T-helper 17 cell (primary cell): Measurements from ENCODE around the gene NDRG3. TPM values are rescaled to one million over a fixed set of nuclear protein-coding genes. Genes with fewer than 3 reads are reported as not detected.
A peak's percentile ranks its signal among the peaks of the same experiment; 100 is the strongest.
"Not testable (repeated sequence)": the region's sequence is repeated elsewhere in the genome, so short reads cannot be mapped to it uniquely, and the experiment has no call there.

Source experiments
- ATAC-seq: fragments of 150-1000 bp; cut with Tn5 transposase; 2 replicates; pipeline ENCODE4 v1.10.0; 2021; ENCODE audit warnings: mild to moderate bottlenecking, moderate library complexity
- DNase-seq, 3 donors: peaks; one replicate each; pipeline versions ENCODE4 v3.0.0 to v3.0.0-alpha.2; 2020 to 2021
- H3K9me3 ChIP-seq: one replicate; pipeline ENCODE4 v1.7.0; 2013; ENCODE audit warnings: low read length, mild to moderate bottlenecking; ENCODE audit not compliant: control insufficient read depth, poor library complexity, severe bottlenecking
- H3K27ac Mint-ChIP-seq: one replicate; pipeline ENCODE4 v1.8.0; 2022; ENCODE audit warnings: mild to moderate bottlenecking, moderate library complexity, mixed read lengths
- H3K27me3 Mint-ChIP-seq: one replicate; pipeline ENCODE4 v1.8.0; 2022; ENCODE audit warnings: mixed read lengths
- H3K36me3 Mint-ChIP-seq: one replicate; pipeline ENCODE4 v1.8.0; 2022; ENCODE audit warnings: low read depth, mixed read lengths
- H3K4me1 Mint-ChIP-seq: one replicate; pipeline ENCODE4 v1.8.0; 2022; ENCODE audit warnings: mild to moderate bottlenecking, mixed read lengths
- H3K4me3 Mint-ChIP-seq: one replicate; pipeline ENCODE4 v1.8.0; 2022; ENCODE audit warnings: mild to moderate bottlenecking, moderate library complexity, mixed read lengths
- total RNA-seq, 4 donors: library from RNA in 2 of 4; stranded (reverse) in 2 of 4; gene quantifications; one replicate each; pipeline ENCODE4 v1.2.3 and lab custom pipeline; 2022 to 2026

NDRG3 gene
- total RNA-seq, 2 donors from 2014 or later = 25.5 to 26.0 TPM

DNA sequence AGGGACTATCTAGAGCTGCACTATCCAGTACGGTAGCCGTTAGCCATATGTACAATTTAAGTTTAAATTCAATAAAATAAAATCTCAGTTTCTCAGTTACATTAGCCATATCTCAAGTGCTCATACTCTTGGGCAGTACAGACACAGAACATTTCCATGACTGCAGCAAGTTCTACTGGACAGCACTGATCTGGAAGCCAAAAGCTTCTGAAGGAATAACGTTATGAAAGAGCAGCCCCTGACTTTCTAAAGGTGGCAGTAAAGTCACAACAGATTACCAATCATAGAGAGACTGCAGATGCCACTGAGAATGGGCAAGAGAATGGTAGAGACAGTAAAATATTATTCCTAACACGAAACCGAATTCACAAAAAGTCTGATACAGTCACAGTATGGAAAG lies 36.8 kb downstream of the NDRG3 start:
- Mint-ChIP-seq H3K4me3 (no peak overlapping the region), H3K27ac (no peak overlapping the region), H3K27me3 (no peaks in the 10 kb centered on the region), H3K36me3 (peaks cover 3% of the 10 kb centered on the region), H3K4me1 (peaks cover 8% of the 10 kb centered on the region)
- ATAC-seq (no peak), DNase-seq (no peak)
- no peaks in the 10 kb centered on the region for H3K9me3 ChIP-seq

- no peak overlapping the region for H3K4me3 Mint-ChIP-seq
- ATAC-seq = no peak
These were observed 42.4 kb downstream of the NDRG3 start for GRCh38 chr20:36703530-36703929.

DNA sequence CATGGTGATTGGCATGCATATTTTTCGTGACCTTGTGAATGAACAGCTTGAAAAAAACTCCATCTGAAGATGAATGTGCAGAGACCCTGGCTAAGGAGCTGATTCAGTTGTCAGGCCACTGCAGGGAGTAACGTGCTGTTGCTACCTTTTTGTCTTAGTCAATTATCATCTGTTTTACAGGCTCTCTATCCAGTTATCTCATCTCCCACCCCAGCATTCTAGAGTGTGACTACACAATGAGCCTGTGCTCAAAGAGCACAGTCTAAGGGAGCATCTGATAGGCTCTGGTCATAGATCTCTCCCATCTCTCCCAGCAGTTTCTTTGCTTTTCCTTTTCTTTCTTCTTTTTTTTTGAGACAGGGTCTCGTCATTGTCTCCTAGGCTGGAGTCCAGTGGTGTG lies 45.5 kb downstream of the NDRG3 start:
- no peaks in the 10 kb centered on the region for H3K9me3 ChIP-seq
- Mint-ChIP-seq H3K36me3 (no peaks in the 10 kb centered on the region), H3K4me1 (peaks cover 5% of the 10 kb centered on the region), H3K27me3 (no peaks in the 10 kb centered on the region), H3K27ac (no peak overlapping the region), H3K4me3 (no peak overlapping the region)
- no peak for ATAC-seq
- no peak for DNase-seq

More at GRCh38 chr20:36703530-36703929, 42.4 kb downstream of the NDRG3 start:
- H3K9me3 ChIP-seq = no peaks in the 10 kb centered on the region
- no peak for DNase-seq
- Mint-ChIP-seq H3K4me1 (peaks cover 8% of the 10 kb centered on the region), H3K36me3 (peaks cover 3% of the 10 kb centered on the region), H3K27me3 (no peaks in the 10 kb centered on the region), H3K27ac (no peak overlapping the region)

DNA sequence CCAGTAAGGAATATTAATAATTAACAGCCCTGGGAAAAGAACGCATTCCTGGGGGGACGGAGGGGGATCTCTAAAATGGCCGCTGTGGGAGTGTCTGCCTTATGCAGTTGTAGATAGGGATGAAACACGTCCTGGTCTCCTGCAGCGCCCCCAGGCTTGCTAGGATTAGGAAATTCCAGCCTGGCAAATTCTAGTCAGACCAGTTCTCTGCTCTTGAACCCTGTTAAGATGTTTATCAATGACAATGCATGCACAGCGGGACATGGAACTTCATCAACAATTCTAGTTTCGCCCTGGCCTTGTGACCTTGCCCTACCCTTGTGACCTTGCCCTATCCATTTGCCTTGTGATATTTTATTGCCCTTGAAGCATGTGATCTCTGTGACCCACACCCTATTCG lies 50.4 kb downstream of the NDRG3 start:
- H3K27me3 Mint-ChIP-seq, H3K27ac Mint-ChIP-seq: not testable (repeated sequence)

GRCh38 chr20:36688630-36689029 lies 57.3 kb downstream of the NDRG3 start:
- Mint-ChIP-seq H3K27ac (peak overlapping the region; percentile 60), H3K27me3 (no peaks in the 10 kb centered on the region), H3K4me1 (no peaks in the 10 kb centered on the region), H3K4me3 (no peak overlapping the region), H3K36me3 (peaks cover 9% of the 10 kb centered on the region)
- H3K9me3 ChIP-seq = no peaks in the 10 kb centered on the region
- no peak for DNase-seq
- no peak for ATAC-seq

More for the DNA sequence above, 50.4 kb downstream of the NDRG3 start:
- not testable (repeated sequence) for H3K4me1 Mint-ChIP-seq, H3K36me3 Mint-ChIP-seq, DNase-seq, H3K9me3 ChIP-seq, H3K4me3 Mint-ChIP-seq, ATAC-seq

- H3K4me3 Mint-ChIP-seq = no peak overlapping the region
- DNase-seq (no peak), ATAC-seq (no peak)
- no peak overlapping the region for H3K27ac Mint-ChIP-seq
- peaks cover 9% of the 10 kb centered on the region for H3K36me3 Mint-ChIP-seq
- no peaks in the 10 kb centered on the region for H3K9me3 ChIP-seq
- no peaks in the 10 kb centered on the region for H3K27me3 Mint-ChIP-seq
- no peaks in the 10 kb centered on the region for H3K4me1 Mint-ChIP-seq
These were observed 58.0 kb downstream of the NDRG3 start for GRCh38 chr20:36687850-36688249.

DNA sequence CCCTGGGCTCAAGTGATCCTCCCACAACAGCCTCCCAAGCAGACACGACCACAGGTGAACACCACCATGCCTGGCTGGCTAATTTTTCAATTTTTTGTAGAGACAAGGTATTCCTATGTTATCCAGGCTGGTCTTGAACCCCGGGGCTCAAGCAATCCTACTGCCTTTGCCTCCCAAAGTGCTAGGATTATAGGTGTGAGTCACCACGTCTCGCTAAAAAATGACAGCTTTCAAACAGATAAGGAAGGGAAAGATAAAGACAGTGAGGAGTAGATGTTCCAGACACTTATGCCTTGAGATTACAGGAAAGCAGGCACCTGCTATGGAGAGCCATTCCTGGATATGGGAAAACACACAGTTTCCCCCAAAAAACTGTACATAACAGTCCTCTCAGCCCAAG lies 58.9 kb downstream of the NDRG3 start:
- ATAC-seq (no peak), DNase-seq (no peak)
- no peaks in the 10 kb centered on the region for H3K9me3 ChIP-seq
- no peaks in the 10 kb centered on the region for H3K4me1 Mint-ChIP-seq
- H3K36me3 Mint-ChIP-seq = peaks cover 9% of the 10 kb centered on the region
- H3K4me3 Mint-ChIP-seq = no peak overlapping the region
- H3K27me3 Mint-ChIP-seq = no peaks in the 10 kb centered on the region
- no peak overlapping the region for H3K27ac Mint-ChIP-seq

DNA sequence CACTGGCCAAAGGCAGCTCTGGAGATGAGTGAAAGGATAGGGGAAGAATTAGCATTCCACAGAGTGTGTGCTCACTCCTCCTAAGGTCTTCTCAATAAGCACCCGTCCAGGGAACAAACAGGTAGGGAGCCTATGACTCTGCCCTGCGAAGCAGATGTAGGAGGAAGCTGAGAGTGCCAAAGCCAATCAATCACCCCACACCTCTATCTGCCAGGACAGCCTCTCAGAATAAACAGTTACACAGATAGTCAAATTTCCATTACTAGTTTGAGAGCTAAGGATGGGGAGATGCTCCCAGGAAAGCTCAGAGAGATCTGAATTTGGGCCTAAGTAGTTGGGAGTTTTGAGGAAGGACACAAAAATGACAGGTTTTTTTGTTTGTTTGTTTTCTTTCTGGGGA lies 59.4 kb downstream of the NDRG3 start:
- no peak for DNase-seq
- Mint-ChIP-seq H3K27ac (no peak overlapping the region), H3K27me3 (no peaks in the 10 kb centered on the region), H3K36me3 (peaks cover 9% of the 10 kb centered on the region), H3K4me3 (no peak overlapping the region), H3K4me1 (no peaks in the 10 kb centered on the region)
- H3K9me3 ChIP-seq = no peaks in the 10 kb centered on the region
- ATAC-seq = no peak

GRCh38 chr20:36684747-36685146 lies 61.1 kb downstream of the NDRG3 start:
- Mint-ChIP-seq H3K36me3 (peaks cover 9% of the 10 kb centered on the region), H3K27ac (no peak overlapping the region), H3K27me3 (no peaks in the 10 kb centered on the region), H3K4me3 (no peak overlapping the region), H3K4me1 (no peaks in the 10 kb centered on the region)
- H3K9me3 ChIP-seq = no peaks in the 10 kb centered on the region
- DNase-seq = no peak
- ATAC-seq = no peak

DNA sequence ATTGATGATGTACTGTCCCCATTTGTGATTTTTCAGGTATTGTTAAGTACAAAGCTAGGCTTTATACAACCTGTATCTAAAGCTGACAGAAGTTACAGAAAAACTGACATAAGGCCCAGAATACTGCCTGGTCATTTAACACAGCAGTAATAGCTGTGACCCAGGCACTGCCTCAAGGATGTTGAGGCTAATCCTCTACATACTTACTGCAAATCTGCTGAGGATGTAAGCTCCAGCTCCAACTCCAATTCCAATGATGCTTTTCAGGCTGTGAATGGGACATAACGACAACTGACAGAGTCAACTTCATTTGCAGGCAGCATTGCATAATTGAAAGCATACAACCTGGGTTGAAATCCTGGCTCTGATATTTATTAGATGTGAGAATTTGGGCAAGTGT lies 63.6 kb downstream of the NDRG3 start:
- no peak for DNase-seq
- no peak for ATAC-seq
- H3K4me1 Mint-ChIP-seq = no peaks in the 10 kb centered on the region
- no peak overlapping the region for H3K4me3 Mint-ChIP-seq
- no peaks in the 10 kb centered on the region for H3K9me3 ChIP-seq
- no peaks in the 10 kb centered on the region for H3K27me3 Mint-ChIP-seq
- H3K36me3 Mint-ChIP-seq = peaks cover 9% of the 10 kb centered on the region
- no peak overlapping the region for H3K27ac Mint-ChIP-seq

DNA sequence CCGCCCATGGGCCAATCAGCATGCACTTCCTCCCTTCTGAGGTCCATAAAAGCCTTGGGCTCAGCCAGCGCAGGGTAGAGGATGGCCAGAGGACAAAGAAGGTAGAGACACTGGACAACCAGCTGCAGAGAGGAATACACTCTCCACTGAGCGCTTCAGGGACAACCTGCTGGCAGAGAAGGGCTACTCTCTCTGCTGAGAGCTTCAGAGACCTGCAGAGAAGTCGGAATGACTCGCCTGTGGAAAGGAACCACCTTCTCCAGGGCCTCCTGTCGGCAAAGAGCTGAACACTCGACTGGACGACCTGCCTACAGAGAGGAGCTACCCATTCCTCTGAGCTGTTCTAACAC lies 68.5 kb downstream of the NDRG3 start:
- no peaks in the 10 kb centered on the region for H3K36me3 Mint-ChIP-seq
- no peak for ATAC-seq

DNA sequence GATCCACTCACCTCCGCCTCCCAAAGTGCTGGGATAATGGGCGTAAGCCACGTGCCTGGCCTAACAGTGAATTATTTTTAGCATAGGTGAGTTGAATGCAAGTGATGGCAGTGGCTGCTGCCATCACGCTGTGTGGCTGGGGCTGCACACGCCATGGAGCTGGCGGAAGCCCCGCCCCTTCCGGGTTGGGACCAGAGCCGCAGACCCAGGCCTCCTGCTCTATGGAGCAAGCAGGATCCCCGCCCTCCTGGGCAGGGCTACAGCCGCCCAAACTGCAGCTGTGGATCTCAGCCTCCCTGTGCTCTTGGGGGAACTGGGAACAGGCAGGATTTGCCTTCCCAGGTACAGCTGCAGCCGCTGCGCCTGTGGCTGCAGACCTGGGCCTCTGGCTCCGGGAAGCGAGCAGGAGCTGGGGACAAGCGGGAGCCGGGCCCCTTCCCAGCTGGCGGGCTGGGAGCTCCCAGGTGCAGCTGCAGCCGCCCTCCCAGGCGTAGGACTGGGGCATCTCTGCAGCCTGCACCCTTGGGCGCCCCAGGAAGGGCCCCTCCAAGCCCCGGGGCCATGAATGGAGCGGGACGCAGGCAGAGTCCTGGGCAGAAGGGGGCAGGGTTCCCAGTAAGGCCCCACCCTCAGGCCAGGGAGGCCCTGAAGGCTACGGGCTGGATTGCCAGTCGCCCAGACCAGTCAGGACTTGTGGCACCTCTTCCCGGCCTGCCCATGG lies 69.0 kb downstream of the NDRG3 start:
- no peaks in the 10 kb centered on the region for H3K9me3 ChIP-seq
- Mint-ChIP-seq H3K36me3 (no peaks in the 10 kb centered on the region), H3K4me1 (no peaks in the 10 kb centered on the region), H3K27me3 (no peaks in the 10 kb centered on the region), H3K4me3 (no peak overlapping the region), H3K27ac (no peak overlapping the region)
- DNase-seq = no peak
- ATAC-seq = no peak

More for the DNA sequence above, 68.5 kb downstream of the NDRG3 start:
- DNase-seq = no peak
- Mint-ChIP-seq H3K4me1 (no peaks in the 10 kb centered on the region), H3K4me3 (no peak overlapping the region), H3K27me3 (no peaks in the 10 kb centered on the region), H3K27ac (no peak overlapping the region)
- no peaks in the 10 kb centered on the region for H3K9me3 ChIP-seq

- not testable (repeated sequence) for H3K27ac Mint-ChIP-seq, DNase-seq, H3K4me1 Mint-ChIP-seq, H3K27me3 Mint-ChIP-seq, ATAC-seq, H3K4me3 Mint-ChIP-seq, H3K36me3 Mint-ChIP-seq, H3K9me3 ChIP-seq
These were observed 70.3 kb downstream of the NDRG3 start for GRCh38 chr20:36675545-36675944.

DNA sequence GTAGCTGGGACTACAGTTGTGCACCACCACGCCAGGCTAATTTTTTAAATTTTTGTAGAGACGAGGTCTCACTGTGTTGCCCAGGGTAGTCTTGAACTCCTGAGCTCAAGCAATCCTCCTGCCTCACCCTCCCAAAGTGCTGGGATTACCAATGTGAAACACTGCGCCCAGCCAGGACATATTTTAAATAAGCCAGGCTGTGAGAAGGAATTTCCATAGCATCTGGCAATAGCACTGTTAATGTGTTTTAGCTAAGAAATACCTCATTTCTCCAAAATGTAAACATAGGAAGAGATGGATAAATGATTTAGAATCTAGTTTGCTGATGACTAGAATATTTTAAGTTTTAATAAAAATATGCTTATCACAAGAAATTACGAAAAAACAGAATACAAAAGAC lies 72.9 kb downstream of the NDRG3 start:
- DNase-seq (no peak), ATAC-seq (no peak)
- H3K27me3 Mint-ChIP-seq = no peaks in the 10 kb centered on the region
- H3K4me1 Mint-ChIP-seq = peaks cover 3% of the 10 kb centered on the region
- no peak overlapping the region for H3K27ac Mint-ChIP-seq
- peaks cover 3% of the 10 kb centered on the region for H3K36me3 Mint-ChIP-seq
- no peaks in the 10 kb centered on the region for H3K9me3 ChIP-seq
- no peak overlapping the region for H3K4me3 Mint-ChIP-seq
